NCI-H2107 treated with DMSO at 0.1 percent for 48 hours (cell line): ENCODE results near the gene PTPRCAP.
A peak's percentile ranks its signal among the peaks of the same experiment; 100 is the strongest.
"Not testable (repeated sequence)": the region's sequence is repeated elsewhere in the genome, so short reads cannot be mapped to it uniquely, and the experiment has no call there.

Source experiments
- DNase-seq: peaks from one replicate; lab custom pipeline; 2025; ENCODE audit not compliant: unreplicated experiment; lab: John Stamatoyannopoulos, UW

Gene PTPRCAP

GRCh38 chr11:67465530-67465929, 28.0 kb upstream of the PTPRCAP start:
- DNase-seq = not testable (repeated sequence)

GRCh38 chr11:67465189-67465510, 27.7 kb upstream of the PTPRCAP start:
- no peak for DNase-seq

- peak; percentile 62 for DNase-seq
Measured at GRCh38 chr11:67464411-67465188, 27.1 kb upstream of the PTPRCAP start.

- no peak for DNase-seq
Measured at GRCh38 chr11:67463680-67464410, 26.4 kb upstream of the PTPRCAP start.

DNA sequence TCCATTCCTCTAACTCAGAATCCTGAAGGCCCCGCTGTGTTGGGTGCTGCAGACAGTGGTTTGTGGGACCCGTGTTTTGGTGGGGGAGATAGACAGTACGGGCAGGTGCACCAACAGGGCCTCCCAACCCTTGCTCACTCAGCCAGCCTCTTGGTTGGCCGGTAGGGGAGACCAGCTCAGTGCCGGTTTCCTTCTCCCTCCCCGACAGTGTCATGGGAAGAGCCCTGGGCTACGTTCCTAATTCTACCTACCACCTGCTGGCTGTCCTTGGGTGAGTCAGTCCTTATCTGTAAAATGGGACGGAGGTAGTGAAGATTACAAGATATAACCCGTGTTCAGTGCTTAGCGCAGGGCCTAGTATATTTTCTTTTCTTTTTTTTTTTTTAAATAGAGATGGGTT, 25.7 kb upstream of the PTPRCAP start:
- DNase-seq = no peak

DNA sequence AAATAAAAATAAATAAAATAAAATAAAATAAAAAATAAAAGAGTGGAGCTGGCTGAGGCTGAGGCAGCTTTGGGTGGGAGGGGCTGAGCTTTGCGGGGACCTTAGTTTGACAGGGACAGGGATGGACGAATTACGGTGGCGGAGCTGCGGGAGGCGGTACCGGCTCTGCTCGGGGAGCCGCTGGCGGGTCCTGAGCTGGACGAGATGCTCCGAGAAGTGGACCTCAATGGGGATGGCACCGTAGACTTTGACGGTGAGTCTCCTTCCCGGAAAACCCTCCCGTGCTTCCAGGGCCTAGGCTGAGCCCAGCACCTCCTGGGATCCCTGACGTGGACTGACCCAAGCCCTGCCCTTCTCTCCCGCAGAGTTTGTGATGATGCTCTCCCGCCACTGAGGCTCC, 20.8 kb upstream of the PTPRCAP start:
- no peak for DNase-seq

DNA sequence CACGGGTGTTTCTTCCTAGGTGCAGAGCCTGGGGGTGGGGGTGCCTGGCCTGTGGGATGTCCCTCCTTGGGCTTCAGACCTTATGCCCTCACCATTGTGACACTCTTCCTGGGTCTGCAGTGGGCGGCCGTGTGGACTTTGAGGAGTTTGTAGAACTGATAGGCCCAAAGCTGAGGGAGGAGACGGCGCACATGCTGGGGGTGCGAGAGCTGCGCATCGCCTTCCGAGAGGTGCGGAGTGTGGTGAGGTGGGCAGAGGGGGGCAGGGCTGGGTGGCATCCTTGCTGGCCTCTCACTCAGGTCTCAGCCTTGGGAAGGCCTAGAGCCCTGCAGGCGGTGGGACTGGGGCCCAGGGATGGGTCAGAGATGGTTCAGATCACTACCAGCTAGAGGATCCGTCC, 20.0 kb upstream of the PTPRCAP start:
- no peak for DNase-seq

GRCh38 chr11:67456068-67456705, 18.7 kb upstream of the PTPRCAP start:
- DNase-seq = no peak

DNA sequence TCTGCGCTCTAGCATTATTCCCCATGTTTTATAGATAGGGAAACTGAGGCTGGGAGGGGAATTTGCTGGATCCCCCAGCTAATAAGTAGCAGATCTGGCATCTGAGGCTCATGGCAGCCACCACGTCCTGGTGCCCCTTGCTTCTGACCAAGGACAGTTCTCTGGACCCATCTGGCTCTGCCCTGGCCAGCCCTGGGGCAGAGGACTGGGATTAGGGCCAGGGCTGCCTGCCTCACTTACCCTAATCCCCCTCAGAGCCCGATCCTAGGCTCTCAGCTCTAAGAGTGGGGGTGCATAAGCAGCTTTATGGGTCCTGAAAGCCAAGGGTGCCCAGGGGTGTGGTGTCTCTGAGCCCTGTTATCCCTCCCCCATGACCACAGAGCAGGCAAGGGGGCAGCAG, 17.6 kb upstream of the PTPRCAP start, which contains the start of gene CABP4:
Gene CABP4, plus strand, starts transcription at position 301 of the 400 bp plus-strand sequence. Its CDS starts 70 bp downstream, at position 371.
- DNase-seq = no peak

GRCh38 chr11:67453816-67454732, 16.6 kb upstream of the PTPRCAP start:
- DNase-seq = no peak

- no peak for DNase-seq
Measured at GRCh38 chr11:67452141-67452952, 14.9 kb upstream of the PTPRCAP start, which contains the start of gene GPR152. Gene GPR152, minus strand, starts transcription at chr11:67452729. Its CDS starts 5 bp downstream, at chr11:67452724.

GRCh38 chr11:67451658-67451976, 14.1 kb upstream of the PTPRCAP start:
- no peak for DNase-seq

- no peak for DNase-seq
Measured at GRCh38 chr11:67450796-67451657, 13.5 kb upstream of the PTPRCAP start.

DNA sequence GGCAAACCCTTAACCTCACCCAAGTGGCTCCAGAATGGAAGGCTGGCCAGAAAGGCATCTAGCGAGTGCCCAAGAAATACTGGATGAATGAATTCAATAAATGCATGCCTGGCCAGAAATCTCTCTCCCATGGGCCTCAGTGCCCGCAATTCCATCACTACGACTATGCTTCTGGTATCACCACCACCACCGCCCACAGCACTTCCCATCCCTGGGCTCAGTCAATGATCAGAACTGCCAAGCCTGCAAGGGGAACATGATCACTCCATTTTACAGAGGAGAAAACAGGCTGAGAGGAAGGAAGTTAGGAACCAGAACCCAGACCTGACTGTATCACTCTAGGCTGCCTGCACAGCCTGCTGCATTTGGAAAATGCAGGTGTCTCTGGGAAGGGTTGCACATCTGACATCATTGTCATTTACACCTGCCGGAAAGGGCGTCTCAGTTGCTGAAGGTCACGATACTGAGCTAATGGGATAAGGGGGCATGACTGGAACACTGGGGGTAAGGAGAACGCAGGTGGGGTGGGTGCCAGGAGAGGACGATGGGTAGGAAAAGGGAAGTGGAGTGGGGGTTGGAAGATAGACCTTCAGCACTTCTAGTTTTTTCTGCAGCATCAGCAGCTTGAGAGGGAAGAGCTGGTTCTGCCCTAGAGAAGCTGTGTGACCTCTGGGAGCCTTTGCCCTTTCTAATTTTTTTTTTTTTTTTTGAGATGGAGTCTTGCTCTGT, 11.8 kb upstream of the PTPRCAP start:
- peak; percentile 33 for DNase-seq

DNA sequence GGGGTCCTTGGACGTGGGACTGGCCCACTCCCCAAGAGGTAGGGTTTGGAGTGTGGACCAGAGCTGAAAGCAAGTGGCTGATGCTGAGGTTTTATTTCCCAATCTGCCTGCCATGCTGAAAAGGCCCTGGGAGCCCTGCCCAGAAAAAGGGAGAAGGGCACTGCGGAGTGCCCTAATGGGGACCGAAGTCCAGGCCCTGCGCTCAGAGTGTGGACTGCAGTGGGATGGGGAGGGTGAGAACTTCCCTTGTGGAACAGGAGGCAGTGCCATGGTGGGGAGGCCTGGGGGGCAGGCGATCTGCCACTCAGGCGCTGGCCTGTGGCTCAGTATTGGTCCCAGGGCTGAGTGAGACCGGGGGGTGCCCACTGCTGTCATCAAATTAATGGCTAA, 10.7 kb upstream of the PTPRCAP start:
- DNase-seq = no peak

DNA sequence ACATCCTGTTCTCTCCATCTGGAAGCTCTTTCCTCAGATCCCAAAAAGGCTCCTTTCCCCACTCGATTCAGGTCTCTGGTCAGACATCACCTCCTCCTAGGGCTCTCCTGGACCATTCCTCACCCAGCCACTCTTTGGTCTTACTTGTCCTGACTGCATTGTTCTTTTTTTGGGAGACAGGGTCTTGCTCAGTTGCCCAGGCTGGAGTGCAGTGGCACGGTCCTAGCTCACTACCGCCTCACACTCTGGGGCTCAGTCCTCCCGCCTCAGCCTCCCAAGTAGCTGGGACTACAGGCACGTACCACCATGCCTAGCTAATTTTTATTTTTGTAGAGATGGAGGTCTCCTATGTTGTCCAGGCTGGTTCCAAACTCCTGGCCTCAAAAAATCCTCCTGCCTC, 8.0 kb upstream of the PTPRCAP start:
- DNase-seq = no peak

GRCh38 chr11:67442504-67443404, 5.3 kb upstream of the PTPRCAP start:
- DNase-seq = no peak
